GM19351 (cell line): ENCODE results near the gene PRKCZ.

ENCODE experiments used
- ATAC-seq: cut with Tn5 transposase; IDR thresholded peaks from one replicate; pipeline ENCODE4 v1.9.1; 2021; ENCODE audit warnings: mild to moderate bottlenecking, moderate library complexity; ENCODE audit not compliant: unreplicated experiment

PRKCZ gene

GRCh38 chr1:2216767-2217058 lies 166.5 kb downstream of the PRKCZ start:
- ATAC-seq, result no peak

GRCh38 chr1:2221271-2221670 lies 171.1 kb downstream of the PRKCZ start:
- ATAC-seq, result no peak

GRCh38 chr1:2224170-2224584 lies 174.0 kb downstream of the PRKCZ start:
- ATAC-seq, result no peak

GRCh38 chr1:2224631-2225428 lies 174.6 kb downstream of the PRKCZ start:
- no peak for ATAC-seq

- no peak for ATAC-seq
These were observed 176.5 kb downstream of the PRKCZ start for GRCh38 chr1:2226525-2227345.

GRCh38 chr1:2227346-2228156 lies 177.3 kb downstream of the PRKCZ start:
- ATAC-seq, result peak; percentile 88

- no peak for ATAC-seq
These were observed 178.0 kb downstream of the PRKCZ start, which contains the start of gene SKI for GRCh38 chr1:2228157-2228594. SKI (plus strand) TSS chr1:2228319; CDS start chr1:2228767, 448 bp downstream.

GRCh38 chr1:2228694-2229036 lies 178.5 kb downstream of the PRKCZ start:
- no peak for ATAC-seq

GRCh38 chr1:2229037-2229864 lies 179.0 kb downstream of the PRKCZ start:
- ATAC-seq, result no peak

- ATAC-seq, result no peak
These were observed 179.9 kb downstream of the PRKCZ start for GRCh38 chr1:2229911-2230731.

GRCh38 chr1:2230781-2231531 lies 180.7 kb downstream of the PRKCZ start:
- no peak for ATAC-seq

- no peak for ATAC-seq
These were observed 181.5 kb downstream of the PRKCZ start for GRCh38 chr1:2231532-2232254.

- ATAC-seq, result no peak
These were observed 182.2 kb downstream of the PRKCZ start for GRCh38 chr1:2232255-2232915.

- ATAC-seq, result no peak
These were observed 182.8 kb downstream of the PRKCZ start for GRCh38 chr1:2232916-2233438.

GRCh38 chr1:2233468-2233867 lies 183.3 kb downstream of the PRKCZ start:
- ATAC-seq, result no peak

- peak; percentile 76 for ATAC-seq
These were observed 184.0 kb downstream of the PRKCZ start for GRCh38 chr1:2233997-2234761.

GRCh38 chr1:2234762-2235113 lies 184.5 kb downstream of the PRKCZ start:
- ATAC-seq, result no peak
